ENCODE results near the gene RIPK3.
A peak's percentile ranks its signal among the peaks of the same experiment; 100 is the strongest.

RIPK3 gene

GRCh38 chr14:24343795-24344660 is 4.2 kb upstream of the RIPK3 start:
- DNase-seq = no peak

GRCh38 chr14:24342889-24343288 is 3.1 kb upstream of the RIPK3 start:
- no peak for DNase-seq

- DNase-seq = no peak
Measured at GRCh38 chr14:24340606-24341005, 815 bp upstream of the RIPK3 start.

- no peak for DNase-seq
Measured at GRCh38 chr14:24338843-24339242, 948 bp downstream of the RIPK3 start.

- DNase-seq = no peak
Measured at GRCh38 chr14:24337824-24338175, 2.0 kb downstream of the RIPK3 start.

GRCh38 chr14:24337144-24337823 is 2.5 kb downstream of the RIPK3 start:
- no peak for DNase-seq

- no peak for DNase-seq
Measured at GRCh38 chr14:24335461-24336171, 4.2 kb downstream of the RIPK3 start.

- peak in 1 of 2 experiments; percentile 69 for DNase-seq
Measured at GRCh38 chr14:24334431-24335291, 5.1 kb downstream of the RIPK3 start, which contains the start of gene ADCY4. Gene ADCY4 (minus strand): TSS chr14:24335071. CDS start chr14:24334652, 419 bp downstream.

- peak; percentile 80 to 93 for DNase-seq
Measured at GRCh38 chr14:24332268-24332993, 7.4 kb downstream of the RIPK3 start.

GRCh38 chr14:24331731-24332267 is 8.0 kb downstream of the RIPK3 start:
- peak; percentile 72 to 92 for DNase-seq

GRCh38 chr14:24330973-24331674 is 8.7 kb downstream of the RIPK3 start:
- no peak for DNase-seq

- DNase-seq = no peak
Measured at GRCh38 chr14:24329736-24330135, 10.1 kb downstream of the RIPK3 start.

- DNase-seq = no peak
Measured at GRCh38 chr14:24329073-24329663, 10.6 kb downstream of the RIPK3 start.

GRCh38 chr14:24327914-24328313 is 11.9 kb downstream of the RIPK3 start:
- peak in 1 of 2 experiments; percentile 50 for DNase-seq

- DNase-seq = no peak
Measured at GRCh38 chr14:24327303-24327702, 12.5 kb downstream of the RIPK3 start.

- DNase-seq = no peak
Measured at GRCh38 chr14:24325963-24326362, 13.8 kb downstream of the RIPK3 start.

GRCh38 chr14:24325041-24325530 is 14.7 kb downstream of the RIPK3 start:
- no peak for DNase-seq

- DNase-seq = no peak
Measured at GRCh38 chr14:24324024-24324423, 15.8 kb downstream of the RIPK3 start.

- no peak for DNase-seq
Measured at GRCh38 chr14:24323341-24323740, 16.4 kb downstream of the RIPK3 start.

- DNase-seq = no peak
Measured at GRCh38 chr14:24322672-24323071, 17.1 kb downstream of the RIPK3 start.

Measured in NCI-H524 (cell line).